ENCODE measurements around the gene ZNF783.
"Not testable (repeated sequence)": the region's sequence is repeated elsewhere in the genome, so short reads cannot be mapped to it uniquely, and the experiment has no call there.

ZNF783 gene

GRCh38 chr7:149240637-149241036 lies 21.4 kb upstream of the ZNF783 start:
- no peak for DNase-seq (ENCODE audit: low read depth)
- no peak for TF ChIP-seq CTCF (IDR thresholded peaks at IDR 0.05; ENCODE audit: low read length, missing control alignments)
- H3K4me3 ChIP-seq (replicated peaks; ENCODE audit: low read depth, low read length): peak overlapping the region; percentile 98

- no peak for TF ChIP-seq CTCF (IDR thresholded peaks at IDR 0.05; ENCODE audit: low read length, missing control alignments)
- H3K4me3 ChIP-seq (replicated peaks; ENCODE audit: low read depth, low read length): no peak overlapping the region
- no peak for DNase-seq (ENCODE audit: low read depth)
Measured at GRCh38 chr7:149241696-149242095, 20.3 kb upstream of the ZNF783 start.

- DNase-seq (ENCODE audit: low read depth): no peak
Measured at GRCh38 chr7:149245244-149245643, 16.8 kb upstream of the ZNF783 start.

GRCh38 chr7:149245744-149246143 lies 16.3 kb upstream of the ZNF783 start:
- no peak for TF ChIP-seq CTCF (IDR thresholded peaks at IDR 0.05; ENCODE audit: low read length, missing control alignments)
- no peak for DNase-seq (ENCODE audit: low read depth)

More at GRCh38 chr7:149245244-149245643, 16.8 kb upstream of the ZNF783 start:
- H3K4me3 ChIP-seq (replicated peaks; ENCODE audit: low read depth, low read length): no peak overlapping the region
- no peak for TF ChIP-seq CTCF (IDR thresholded peaks at IDR 0.05; ENCODE audit: low read length, missing control alignments)

GRCh38 chr7:149248777-149249176 lies 13.2 kb upstream of the ZNF783 start:
- no peak overlapping the region for H3K4me3 ChIP-seq (replicated peaks; ENCODE audit: low read depth, low read length)
- no peak for TF ChIP-seq CTCF (IDR thresholded peaks at IDR 0.05; ENCODE audit: low read length, missing control alignments)
- no peak for DNase-seq (ENCODE audit: low read depth)

More at GRCh38 chr7:149245744-149246143, 16.3 kb upstream of the ZNF783 start:
- H3K4me3 ChIP-seq (replicated peaks; ENCODE audit: low read depth, low read length): no peak overlapping the region

- DNase-seq (ENCODE audit: low read depth); H3K4me3 ChIP-seq (replicated peaks; ENCODE audit: low read depth, low read length): not testable (repeated sequence)
Measured at GRCh38 chr7:149250151-149250550, 11.8 kb upstream of the ZNF783 start.

DNA sequence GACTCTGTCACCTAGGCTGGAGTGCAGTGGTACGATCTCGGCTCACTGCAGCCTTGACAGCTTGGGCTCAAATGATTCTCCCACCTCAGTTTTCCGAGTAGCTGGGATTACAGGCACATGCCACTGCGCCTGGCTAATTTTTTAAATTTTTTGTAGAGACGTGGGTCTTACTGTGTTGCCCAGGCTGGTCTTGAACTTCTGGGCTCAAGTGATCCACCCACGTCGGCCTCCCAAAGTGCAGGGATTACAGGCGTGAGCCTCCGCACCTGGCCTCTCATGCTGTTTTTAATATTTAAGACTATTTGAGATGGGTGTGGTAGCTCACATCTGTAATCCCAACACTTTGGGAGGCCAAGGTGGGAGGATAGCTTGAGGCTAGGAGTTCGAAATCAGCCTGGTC lies 10.5 kb upstream of the ZNF783 start:
- not testable (repeated sequence) for H3K4me3 ChIP-seq (replicated peaks; ENCODE audit: low read depth, low read length); DNase-seq (ENCODE audit: low read depth)

GRCh38 chr7:149252378-149252777 lies 9.6 kb upstream of the ZNF783 start:
- H3K4me3 ChIP-seq (replicated peaks; ENCODE audit: low read depth, low read length): no peak overlapping the region
- no peak for TF ChIP-seq CTCF (IDR thresholded peaks at IDR 0.05; ENCODE audit: low read length, missing control alignments)
- DNase-seq (ENCODE audit: low read depth): no peak

Measured in fibroblast of pulmonary artery (primary cell).